Suppressor macrophage (primary cell): ENCODE measurements around the gene SORL1-AS1.
"Not testable (repeated sequence)": the region's sequence is repeated elsewhere in the genome, so short reads cannot be mapped to it uniquely, and the experiment has no call there.

Experiments used
- DNase-seq, 4 experiments: peaks; one replicate each; pipeline ENCODE4 v3.0.0-alpha.2; 2020 to 2022

The SORL1-AS1 gene

DNA sequence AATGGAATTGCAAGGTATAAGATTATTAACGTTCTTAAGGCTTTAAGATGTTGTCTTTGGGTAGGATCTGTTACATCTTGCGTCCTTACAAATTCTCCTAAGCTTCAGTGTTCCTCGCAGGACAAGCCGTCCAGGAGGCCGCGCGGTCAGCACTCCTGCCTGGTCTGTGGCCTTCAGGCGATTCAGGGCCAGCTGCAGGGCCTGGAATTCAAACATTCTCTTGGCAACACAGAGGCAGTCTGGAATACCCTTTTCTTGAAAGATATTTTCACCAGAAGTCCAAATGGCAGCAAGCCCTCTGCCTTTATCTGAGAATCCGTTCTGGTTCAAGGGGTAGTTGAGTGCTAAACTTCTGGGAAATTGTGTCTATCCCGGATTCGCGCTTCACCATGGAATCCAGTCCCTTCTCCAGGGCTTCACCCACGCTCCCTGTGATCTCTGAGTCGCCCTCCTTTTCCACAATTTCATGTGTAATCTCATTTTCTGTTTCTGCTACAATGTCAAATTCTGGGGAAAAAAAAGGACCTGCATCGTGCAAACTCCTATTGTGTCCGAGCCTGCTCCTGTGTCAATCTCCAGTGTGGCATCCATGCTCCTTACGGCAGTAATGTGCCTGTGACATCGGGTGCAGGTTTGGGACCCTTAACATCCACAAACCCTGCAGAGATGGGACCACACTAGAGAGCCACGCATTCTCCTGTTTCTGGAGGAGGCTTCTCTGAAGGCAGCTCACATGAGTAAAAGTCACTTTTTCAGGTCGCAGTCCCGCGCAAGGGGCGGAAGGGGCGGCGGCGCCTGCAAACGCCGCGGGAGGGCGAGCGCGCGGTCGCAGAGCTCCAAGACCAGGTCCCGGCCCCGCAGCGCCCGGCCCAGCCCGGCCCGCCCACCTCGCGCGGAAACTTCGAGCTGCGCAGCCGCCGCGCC is 26.0 kb downstream of the SORL1-AS1 start:
- DNase-seq: peak; percentile 42 to 77 (median 50)

DNA sequence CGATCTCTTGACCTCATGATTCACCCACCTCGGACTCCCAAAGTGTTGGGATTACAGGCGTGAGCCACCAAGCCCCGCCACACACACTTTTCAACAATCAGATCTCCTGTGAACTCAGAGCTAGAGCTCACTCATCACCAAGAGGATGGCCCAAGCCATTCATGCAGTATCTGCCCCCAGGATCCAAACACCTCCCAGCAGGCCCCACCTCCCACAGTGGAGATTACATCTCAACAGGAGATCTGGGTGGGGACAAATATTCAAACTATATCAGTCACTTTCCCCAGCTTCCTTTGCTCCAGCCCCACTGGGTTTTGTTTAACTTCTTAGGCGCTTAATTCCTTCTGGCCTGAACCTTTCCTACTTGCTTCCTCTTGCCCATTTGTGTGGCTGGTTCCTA is 26.9 kb downstream of the SORL1-AS1 start:
- no peak for DNase-seq

DNA sequence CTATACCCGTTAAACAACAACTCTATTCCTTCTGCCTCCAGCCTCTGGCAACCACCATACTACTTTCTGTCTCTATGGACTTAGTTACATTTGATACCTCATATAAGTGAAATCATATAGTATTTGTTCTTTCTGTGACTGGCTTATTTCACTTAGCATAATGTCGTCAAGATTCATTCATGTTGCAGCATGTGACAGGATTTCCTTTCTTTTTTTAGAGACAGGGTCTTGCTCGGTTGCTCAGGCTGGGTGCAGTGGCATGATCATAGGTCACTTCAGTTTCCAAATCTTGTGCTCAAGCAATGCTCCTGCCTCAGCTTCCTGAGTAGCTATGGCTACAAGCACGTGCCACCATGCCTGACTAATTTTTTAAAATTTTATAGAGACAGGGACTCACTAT is 30.1 kb downstream of the SORL1-AS1 start:
- peak; percentile 53 to 81 (median 70) for DNase-seq

DNA sequence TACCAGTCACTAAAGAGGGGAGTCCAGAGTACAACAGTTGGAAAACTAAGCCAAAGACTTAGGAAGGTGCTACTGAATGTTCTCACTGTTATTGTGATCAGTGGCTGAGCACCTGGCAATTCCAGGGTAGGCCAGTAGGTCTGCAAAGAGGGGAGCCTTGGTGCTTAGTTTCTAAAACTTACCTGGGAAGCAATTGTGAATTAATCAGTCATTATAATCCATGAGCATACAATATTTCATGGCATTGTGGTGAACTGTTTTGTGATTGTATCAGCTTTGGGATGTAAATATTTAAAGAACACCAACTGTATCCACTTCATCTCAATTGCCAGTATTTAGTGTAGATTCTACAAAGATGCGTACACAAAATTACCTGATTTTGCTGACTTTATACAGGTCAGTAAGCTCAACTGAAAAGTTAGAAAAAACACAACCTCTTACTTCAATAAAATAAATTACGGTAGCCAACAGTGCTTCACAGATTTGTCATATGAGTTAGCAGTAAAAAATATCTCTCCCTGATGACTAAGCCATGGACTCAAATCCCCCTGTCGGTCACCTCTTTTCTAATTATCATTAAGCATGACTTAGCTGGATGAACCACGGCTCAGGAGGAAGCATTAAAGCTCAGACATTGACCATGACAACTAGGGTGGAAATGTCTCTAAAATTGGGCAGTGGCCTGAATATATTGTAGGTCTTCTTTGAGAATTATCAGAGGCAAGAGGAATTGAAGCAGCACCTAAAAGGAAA is 31.4 kb downstream of the SORL1-AS1 start:
- peak; percentile 35 to 74 (median 58) for DNase-seq

DNA sequence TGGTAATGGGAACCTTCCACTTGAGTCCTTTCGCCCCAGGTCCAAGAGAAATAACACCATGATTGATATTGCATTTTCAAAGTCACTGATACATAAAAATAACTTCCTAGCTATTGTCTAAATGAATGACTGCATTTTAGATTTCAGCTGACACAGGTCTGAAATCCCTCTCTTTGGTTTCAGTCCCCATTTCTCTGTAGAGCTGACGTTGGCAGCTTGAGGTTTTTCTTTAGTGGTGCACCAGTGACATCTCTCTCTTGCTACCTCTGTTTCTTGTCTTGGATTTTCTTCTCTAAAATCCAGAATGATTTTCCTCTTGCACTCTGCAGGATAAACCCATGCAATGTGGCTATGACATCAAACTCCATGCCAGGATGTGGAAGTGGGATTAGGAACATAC is 32.4 kb downstream of the SORL1-AS1 start:
- DNase-seq: no peak

DNA sequence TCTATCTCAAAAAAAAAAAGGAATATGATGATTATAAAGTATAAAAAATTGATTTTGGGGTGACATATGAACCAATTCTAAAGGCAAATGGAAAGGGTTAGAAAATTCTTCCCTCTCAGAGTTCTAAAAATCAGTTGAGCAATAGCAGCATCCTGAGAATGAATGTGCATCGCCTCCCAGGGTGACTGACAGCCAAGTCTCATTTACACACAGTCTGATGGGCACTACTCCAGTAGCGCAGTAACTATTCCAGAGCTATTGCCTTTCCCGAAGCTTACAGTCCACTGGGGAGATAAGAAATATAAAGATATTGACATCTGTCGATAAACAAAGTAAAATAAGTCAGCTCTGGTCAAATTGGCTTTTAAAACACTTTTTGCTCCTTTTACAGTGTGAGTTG is 32.9 kb downstream of the SORL1-AS1 start:
- DNase-seq: no peak

DNA sequence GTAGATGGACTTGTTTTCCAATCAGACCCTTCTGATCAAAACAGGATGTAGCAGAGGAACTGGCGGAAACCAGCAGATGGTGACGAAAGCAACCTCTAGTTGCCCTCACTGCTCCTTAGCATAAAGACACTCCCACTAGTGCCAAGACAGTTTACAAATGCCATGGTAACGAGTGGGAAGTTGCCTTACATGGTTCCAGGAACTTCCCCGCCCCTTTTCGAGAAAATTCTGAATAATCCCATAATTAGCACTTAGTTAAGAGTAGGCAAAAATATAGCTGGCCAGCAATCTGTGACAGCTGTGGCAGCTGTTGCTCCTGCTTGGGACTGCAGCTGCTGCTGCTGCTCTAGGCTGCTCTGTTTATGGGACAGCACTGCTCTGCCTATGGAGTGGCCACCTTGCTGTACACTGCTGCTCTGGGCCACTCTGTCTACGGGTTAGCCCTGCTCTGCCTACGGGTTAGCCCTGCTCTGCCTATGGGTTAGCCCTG is 34.1 kb downstream of the SORL1-AS1 start:
- DNase-seq: peak; percentile 78 to 94 (median 87)

DNA sequence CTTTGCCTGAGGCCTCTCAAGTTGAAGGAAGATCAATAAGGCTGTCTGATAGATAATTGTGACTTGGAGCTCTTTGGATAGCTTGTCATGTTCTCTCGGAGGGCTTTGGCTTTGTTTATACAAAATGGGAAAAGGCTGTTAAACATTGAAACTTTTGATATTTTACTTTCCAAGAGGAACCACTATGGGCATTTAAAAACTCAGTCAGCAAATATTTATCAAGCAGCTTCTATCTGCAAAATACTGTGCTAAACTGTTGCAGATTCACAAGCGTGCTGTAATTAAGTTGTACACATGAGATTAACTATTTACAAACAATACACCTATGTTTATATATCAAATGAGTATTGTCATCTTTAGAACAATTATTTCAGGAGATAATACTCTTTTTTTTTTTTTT is 35.2 kb downstream of the SORL1-AS1 start:
- DNase-seq: peak in 1 of 4 experiments; percentile 37

DNA sequence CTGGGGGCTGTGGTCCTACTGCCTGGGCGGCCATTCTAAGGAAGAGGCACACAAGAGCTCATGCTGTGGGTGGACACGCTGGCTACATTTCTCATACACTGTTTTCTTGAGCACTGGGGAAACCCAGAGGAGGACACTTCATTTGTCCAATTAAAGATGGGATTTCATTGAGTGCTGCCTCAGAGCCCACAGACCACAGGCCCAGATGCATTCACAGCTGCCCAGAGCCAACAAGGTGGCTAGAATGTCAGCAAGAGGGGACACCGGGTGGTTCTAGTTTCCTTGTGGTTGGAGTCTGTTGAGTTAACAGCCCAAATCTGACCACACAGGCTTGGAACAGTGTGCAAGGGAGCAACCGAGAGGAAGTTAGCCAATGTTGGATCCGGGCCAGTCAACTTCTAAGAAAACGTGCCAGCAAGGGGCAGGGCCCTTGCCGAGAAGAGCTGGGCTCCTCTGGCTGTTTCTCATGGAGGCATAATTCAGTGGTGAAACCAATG is 35.7 kb downstream of the SORL1-AS1 start:
- peak; percentile 93 to 97 (median 95) for DNase-seq

DNA sequence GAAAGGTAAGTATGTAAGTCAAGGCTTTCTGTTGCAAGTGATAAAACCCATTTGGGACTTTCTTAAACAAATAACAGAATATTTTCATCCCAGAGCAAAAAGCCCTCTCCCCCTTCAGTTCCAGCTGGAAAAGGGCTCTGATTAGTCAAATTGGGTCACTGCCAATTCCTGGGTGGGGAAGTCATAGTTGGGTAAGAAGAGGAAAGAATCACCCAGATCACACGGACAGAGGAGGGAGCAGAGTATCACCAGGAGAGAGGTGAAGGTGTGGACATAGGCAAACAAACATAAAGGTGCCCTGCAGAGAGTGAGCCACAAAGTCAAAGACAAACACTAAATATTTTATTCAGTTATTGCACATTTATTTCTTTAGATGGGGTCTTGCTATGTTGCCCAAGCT is 36.9 kb downstream of the SORL1-AS1 start:
- DNase-seq: peak; percentile 53 to 74 (median 66)

DNA sequence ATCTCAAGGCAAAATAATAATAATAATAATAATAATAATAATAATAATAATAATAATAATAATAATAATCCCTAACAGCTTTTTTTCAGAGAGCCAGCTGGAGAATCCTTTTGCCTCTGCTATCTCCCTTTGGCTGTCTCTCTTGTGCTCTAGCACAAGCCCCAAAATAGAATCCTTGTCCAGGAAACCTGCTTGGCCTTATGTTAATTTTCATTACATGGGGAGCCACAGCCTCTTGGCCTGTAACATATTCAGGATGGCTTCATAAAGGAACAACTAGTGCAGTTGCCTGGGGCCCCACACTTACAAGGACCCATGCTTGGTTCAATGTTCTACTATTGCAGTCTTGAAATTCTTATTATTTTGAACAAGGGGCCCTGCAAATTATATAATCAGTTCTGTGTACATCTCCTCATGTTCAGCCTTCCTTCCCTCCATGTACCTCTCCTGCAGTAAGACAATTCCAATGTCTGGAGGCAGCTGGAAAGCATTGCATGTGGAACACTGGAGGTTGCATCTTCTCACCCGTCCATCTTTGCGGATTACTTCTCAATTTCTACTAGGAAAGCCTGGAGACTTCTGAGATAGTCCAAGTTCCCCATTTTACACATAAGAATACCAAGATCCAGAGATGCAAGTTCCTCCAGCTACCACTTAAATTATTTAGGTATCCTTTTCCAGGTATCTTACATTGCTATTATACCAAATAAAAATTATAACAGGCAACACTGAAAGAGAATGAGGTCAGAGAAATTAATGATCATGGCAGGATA is 38.4 kb downstream of the SORL1-AS1 start:
- DNase-seq: peak; percentile 23 to 74 (median 53)

DNA sequence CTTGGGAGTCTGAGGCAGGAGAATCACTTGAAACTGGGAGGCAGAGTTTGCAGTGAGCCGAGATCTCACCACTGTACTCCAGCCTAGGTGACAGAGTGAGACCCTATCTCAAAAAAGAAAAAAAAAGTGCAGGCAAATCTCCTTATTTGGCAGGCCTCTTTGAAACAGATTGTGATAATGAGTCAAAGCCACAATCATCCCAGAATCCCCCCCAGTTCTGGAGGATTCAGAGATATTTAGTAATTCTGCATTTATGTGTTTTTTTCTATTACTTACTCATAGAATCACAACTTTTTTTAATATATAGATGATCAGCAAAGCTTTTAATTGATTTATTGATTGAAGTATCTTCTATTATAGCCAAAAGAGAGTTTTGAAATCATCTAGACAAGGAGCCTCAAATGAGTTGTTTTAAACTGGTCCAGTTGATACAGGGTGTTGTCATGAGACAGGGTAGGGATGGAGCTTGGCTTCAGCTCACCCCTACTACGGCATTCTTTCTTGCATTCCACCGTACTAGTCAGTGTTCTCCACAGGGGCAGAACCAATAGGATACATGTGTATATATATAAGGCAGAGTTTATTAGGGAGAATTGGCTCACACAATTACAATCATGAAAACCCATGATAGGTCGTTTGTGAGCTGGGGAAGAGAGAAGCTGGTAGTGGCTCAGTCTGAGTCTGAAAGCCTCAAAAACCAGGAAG is 39.9 kb downstream of the SORL1-AS1 start:
- DNase-seq: no peak

DNA sequence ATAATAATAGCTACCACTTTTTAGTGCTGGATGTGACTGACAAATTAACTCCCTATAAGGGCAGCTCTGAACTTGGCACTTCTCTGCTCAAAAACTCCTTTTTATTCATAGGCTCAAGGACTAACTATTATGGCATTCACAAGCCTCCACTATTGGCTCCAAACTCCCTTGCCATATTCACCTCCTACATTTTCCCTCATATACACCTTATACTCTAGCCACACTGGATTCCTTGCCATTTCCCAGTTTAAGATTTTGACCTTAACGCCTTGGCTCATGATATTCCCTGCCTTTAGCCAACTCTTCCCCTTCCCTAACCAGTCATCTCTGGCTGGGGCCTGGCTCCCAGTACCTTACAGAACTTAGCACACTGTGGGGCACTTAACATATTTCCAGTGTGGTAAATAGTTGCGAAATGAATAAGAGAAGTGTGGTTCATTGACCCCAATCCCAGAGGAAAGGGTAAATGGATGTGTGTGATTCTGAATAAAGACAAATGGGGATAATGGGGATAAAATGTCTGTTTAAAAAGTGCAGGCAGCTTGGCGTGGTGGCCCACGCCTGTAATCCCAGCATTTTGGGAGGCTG is 40.7 kb downstream of the SORL1-AS1 start:
- no peak for DNase-seq

DNA sequence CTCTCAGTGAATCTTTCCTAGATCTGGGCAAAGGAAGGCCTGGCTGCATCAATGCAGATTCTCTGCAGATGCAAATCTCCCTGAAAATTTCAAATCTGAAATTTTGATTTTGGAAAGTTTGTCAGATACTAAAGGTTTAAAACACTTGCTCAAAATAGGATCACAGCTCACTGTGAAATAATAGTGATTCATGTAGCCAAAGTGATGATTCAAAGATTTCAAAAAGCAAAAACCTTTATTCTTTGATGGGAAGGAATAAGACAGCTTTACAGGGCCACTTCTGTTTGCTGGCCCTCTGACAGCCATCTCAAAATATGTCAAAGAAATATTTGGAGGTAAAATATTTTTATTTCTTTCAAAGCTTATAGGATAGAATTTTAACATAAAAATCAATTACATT is 41.4 kb downstream of the SORL1-AS1 start:
- not testable (repeated sequence) for DNase-seq

DNA sequence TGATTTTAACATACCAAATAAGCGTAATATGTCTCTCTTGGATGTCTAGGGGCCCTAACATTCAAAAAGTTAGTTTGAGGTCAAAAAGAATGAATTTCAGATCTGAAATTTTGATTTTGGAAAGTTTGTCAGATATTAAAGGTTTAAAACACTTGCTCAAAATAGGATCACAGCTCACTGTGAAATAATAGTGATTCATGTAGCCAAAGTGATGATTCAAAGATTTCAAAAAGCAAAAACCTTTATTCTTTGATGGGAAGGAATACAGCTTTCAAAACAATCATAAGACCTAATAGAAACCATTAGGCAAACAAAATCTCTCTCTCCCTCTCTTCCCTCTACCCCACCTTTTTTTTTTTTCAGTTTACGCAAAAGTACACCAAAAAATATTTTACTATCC is 42.7 kb downstream of the SORL1-AS1 start:
- not testable (repeated sequence) for DNase-seq

DNA sequence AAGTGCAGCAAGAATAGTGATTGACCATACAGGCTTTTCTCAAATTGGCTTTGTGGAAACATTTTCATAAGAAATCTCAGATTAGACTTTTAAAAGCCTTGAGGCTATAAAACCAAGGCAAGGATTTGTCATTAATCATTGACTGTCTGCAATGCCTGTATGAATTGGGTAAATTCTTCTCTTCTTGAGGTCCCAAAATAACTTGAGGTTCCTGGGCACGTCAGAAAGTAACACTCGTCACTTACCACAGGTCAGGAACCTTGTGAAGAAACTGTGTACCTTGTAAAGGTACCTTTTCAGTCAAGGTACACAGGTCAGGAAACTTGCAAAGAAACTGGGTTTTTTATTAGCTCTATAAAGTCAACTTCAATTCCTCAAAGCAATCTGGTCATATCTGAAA is 43.9 kb downstream of the SORL1-AS1 start:
- DNase-seq: no peak

DNA sequence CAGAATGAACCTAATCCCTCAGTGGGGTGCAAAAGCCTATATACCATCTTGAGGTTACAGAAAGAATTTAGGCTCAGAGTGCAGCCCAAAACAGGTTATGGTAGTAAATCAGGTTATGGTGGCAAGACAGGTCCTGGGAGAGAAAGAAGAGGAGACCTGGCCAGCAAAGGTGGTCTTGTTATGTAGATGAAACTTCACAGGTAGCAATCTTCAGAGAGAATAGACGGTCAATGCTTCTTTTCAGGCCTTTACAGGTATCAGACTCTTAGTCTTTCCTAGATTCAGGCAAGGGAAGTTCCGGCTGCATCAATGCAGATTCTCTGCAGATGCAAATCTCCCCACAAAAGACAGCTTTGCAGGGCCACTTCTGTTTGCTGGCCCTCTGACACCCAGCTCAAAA is 46.5 kb downstream of the SORL1-AS1 start:
- DNase-seq: no peak

DNA sequence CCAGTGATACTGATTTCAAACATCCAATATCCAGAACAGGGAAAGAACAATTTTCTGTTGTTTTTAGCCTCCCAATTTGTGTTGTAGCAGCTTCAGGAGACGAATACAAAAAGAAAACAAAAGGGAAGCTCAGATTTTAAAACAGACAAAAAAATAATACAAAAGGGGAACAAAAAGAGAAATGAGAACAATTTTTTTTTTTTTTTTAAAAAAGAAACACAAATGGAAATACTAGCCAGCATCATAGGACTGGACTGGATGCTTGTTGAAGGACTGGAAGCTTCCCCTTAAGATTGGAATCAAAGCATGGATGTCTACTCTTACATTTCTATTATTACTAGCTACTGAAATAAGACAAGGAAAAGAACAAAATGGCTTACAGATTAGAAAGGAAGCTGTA is 47.1 kb downstream of the SORL1-AS1 start:
- peak; percentile 33 to 72 (median 58) for DNase-seq

DNA sequence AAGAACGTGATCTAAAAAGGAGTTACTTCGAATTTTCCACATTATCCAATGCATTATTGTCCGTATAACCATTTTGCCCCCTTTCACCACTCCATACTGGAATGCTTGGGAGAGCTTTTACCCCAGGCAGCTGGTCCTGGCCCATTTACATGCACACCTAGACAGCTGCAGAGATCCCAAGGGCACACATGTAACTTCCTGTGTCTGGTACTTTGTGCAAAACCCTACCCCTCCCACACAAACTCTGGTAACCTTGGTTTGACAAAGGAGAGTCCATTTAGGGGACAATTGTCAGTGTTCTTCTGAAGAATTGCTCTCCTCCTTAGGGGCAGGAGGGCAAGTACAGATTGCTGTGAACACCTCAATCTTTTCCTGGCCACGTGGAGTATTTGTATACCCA is 58.0 kb downstream of the SORL1-AS1 start:
- DNase-seq: no peak

DNA sequence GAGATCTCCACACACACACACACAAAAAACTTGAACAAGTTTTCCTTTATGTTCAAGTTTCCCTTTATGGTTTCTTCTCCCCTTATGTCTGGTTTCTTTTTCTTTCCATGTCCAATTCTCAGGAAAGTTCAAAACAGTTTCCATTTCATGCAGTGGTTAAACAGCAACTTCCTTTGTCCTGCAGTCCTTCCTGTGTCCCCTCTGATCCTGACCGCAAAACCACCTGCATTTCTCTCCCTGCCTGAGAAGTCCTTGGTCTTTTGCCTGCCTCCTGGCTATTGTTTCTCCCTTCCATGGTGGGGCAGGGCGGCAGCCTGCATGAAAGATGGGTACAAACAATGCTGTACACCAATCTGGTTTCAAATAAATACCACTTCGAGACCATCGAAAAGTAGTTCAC is 58.9 kb downstream of the SORL1-AS1 start:
- DNase-seq: no peak

DNA sequence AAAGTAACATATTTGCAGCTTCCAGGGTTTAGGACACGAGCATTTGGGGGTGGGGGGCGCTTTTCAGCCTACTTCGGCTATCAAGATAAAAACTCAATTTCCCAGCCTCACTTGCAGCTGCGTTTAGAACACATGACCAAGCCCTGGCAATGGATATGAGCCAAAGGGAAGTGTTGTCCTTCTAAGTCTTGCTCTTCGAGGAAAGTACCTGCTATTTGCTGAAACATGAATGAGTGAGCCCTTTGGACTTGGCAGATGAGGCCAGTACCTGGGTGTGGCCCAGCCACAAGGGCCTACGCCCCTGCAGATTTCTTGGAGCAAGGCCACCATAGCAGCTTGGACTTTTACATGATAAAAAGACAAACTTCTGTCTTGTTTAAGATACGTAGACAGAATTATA is 60.9 kb downstream of the SORL1-AS1 start:
- DNase-seq: no peak
